ENCODE data around the gene PCTP.

Gene PCTP

GRCh38 chr17:55727275-55727674, 23.6 kb upstream of the PCTP start:
- peak; percentile 31 for FAIRE-seq
- no peak for DNase-seq (ENCODE audit: insufficient read length, low spot score)

DNA sequence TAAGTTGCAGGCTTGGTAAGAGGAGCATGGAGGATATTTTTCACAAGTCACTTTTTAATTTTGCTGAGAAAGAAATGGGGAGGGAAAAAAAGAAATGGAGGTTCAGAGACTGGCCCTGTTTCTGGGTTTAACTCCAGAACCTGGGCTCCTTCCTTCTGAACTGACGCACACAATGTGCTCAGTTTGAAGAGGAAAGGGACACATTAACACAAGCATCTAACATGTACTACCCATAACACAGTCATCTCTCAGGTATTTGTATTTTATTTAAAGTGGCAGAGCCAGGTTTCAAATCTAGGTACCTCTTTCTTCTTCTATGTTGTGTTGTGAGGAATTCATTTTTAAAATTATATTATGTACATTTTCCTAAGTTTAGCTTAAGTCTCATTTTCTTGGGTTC, 22.9 kb upstream of the PCTP start:
- DNase-seq (ENCODE audit: insufficient read length, low spot score) (no peak), FAIRE-seq (no peak)

DNA sequence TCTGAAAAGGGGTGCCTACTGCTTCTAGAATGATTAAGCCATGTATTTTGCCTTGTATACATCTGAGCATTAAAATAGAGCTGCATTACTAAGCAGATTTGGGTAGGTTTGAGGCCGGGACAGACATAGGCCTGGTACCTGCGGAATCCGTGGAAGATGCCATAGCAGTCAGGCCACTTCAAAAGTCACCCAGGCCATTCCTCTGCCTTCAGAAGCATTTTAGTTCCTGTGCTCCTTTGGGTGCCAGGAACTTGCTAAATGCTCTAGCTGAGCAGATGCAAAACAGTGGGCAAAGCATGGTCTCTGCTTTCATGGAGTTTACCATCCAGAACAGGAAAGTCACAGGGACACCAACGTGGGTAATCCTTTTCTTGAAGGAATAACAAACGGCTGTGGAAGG, 22.5 kb upstream of the PCTP start:
- FAIRE-seq (no peak), DNase-seq (ENCODE audit: insufficient read length, low spot score) (no peak)

- FAIRE-seq = no peak
These were observed 22.0 kb upstream of the PCTP start for GRCh38 chr17:55728833-55729232.

DNA sequence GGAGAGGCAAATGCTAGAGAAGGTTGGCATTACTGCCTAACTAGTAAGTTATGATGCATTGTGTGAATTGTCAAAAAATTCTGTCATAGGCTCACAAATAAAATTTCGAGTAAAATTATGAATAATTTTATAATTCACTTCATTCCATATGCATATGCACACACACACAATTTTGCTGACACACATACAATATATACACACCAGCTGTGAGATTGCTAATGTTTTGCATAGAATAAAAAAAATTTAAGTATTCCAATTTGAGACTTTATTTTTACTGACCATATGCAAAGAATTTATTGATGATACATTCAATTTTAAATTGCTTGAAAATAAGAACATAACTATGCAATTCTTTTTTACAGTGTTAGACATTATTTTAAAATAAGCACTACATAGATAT, 21.4 kb upstream of the PCTP start:
- DNase-seq (ENCODE audit: insufficient read length, low spot score) (no peak), FAIRE-seq (no peak)

More at GRCh38 chr17:55728833-55729232, 22.0 kb upstream of the PCTP start:
- DNase-seq (ENCODE audit: insufficient read length, low spot score) = no peak

GRCh38 chr17:55730380-55730779, 20.5 kb upstream of the PCTP start:
- DNase-seq (ENCODE audit: insufficient read length, low spot score) (no peak), FAIRE-seq (no peak)

DNA sequence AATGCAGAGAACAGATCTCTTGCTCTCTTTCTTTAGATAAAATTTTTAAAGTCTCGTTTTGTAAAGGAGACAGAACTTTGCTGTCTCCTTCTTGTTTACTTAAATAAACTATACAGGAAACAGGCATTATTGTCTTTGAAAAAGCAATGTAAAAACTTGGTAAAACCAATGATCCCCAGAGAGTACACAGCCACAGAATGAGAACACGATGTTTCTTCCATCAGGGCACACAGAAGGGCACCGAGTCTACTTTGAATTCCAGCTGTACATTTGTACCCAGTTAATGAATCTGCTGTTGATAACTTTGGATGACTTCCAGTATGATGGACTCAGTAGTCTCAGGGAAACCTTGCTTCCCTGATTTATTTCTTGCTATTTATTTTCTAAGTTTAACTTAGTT, 20.0 kb upstream of the PCTP start:
- no peak for DNase-seq (ENCODE audit: insufficient read length, low spot score)
- no peak for FAIRE-seq

DNA sequence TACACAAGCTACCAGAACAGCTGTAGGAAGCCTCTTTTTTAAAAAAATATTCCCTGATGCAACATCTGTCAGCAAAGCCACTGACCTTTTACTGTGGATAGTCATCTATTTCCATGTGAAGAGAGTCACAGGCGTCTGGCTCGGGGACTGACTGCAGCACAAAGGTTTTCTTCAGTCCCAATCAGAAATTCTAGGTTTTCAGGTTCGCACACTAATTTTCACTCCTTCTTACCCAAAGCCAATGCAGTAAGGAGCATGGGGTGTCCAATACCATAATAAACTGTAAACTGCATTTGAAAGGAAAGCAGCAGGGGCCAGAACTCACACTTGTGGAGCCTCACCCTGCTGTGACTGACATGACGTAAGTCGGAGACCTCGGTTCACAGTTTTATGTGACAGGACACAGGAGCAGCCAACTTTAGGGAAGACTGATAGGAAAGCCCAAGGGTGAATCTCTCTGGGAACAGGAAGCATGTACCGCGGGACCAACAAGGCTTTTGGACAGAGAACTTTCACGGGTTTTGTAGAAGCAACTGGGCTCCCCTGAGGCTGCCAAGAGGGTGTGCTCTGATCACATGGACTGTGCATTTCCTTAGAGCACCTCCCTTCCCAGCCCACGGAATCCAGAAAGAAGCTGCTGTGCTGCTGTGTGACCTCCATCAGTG, 19.1 kb upstream of the PCTP start:
- FAIRE-seq (no peak), DNase-seq (ENCODE audit: insufficient read length, low spot score) (no peak)

DNA sequence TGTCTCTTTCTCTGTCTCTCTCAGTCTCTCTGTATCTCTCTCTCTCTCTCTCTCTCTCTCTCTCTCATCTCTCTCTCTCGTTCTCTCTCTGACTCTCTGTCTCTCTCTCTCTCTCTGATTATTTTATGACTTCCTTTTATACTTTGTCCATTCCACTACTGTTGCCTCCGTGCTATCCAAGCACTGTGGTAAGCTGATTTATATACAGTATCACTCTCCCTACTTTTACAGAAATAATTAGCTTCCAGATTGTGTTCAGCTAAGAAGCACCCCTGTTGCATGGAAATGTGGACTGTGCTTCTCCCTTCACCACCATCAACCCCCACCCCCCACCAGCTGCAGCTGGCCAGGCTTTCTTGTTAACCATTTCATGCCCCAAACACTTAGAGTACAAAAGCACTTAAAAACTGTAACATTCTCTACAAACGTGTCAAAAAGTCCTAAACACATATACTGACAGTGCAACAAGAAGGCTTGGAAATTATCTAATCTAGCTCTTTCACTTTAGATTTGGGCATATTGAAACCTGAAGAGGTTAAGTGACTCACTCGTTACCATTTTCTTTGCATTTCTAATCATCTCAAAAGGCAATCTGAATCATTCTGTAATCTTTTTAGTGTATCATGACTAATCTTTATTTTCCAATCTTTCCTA, 16.6 kb upstream of the PCTP start:
- DNase-seq (ENCODE audit: insufficient read length, low spot score) (no peak), FAIRE-seq (no peak)

DNA sequence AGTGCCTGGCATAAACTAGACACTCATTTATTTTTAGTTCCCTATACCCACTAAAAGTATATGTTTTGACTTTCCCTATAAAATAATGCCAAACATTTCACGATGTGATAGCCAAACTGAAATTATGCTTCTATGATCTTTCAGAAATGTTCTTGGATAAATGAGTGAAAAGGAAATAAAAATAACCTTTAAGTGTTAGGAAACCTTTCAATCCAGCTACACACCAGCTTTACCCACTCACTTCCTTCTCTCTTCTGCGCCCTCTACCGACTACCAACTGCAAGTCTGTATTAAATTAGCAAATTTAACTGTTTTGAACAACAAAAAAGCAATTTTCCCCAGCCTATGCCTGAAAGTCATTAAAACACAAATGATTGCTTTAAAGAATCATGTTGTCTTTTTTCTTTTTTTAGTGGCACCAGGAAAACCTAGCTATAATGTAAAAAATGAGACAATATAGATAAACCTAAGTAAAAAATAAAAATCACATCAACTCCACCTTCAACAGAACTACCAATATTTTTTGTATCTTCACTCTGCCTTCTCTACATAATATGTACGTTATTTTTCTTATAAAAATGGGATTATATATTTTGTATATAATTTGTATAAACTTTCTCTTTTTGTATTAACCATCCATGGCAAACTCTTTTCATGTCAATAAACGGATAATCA, 15.0 kb upstream of the PCTP start:
- peak; percentile 9 for FAIRE-seq

DNA sequence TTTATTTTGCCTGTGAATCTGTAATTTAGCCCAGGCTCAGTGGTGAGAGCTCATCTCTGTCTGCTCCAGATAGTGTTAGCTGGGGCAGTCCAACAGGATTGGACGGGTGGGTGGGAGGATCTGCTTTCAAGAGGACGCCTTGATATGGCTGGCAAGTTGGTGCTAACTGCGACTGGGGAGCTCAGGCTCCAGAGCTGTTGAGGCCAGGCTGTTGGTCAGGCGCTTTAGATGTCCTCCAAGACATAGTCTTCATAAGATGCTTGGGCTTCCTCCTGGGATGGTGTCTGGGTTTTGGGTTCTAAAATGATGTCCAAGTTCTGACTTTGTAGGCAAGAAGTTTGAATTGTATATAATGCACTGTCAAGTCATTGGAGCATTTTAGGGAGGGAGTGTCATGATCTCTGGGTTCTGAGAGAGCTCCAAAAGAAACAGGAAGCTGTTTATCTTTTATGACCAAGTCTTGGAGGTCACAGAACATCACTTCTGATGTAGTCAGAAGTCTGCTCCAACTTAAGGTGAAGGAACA, 12.8 kb upstream of the PCTP start:
- DNase-seq (ENCODE audit: insufficient read length, low spot score) = no peak
- no peak for FAIRE-seq

More for the DNA sequence above, 15.0 kb upstream of the PCTP start:
- peak; percentile 23 for DNase-seq (ENCODE audit: insufficient read length, low spot score)

DNA sequence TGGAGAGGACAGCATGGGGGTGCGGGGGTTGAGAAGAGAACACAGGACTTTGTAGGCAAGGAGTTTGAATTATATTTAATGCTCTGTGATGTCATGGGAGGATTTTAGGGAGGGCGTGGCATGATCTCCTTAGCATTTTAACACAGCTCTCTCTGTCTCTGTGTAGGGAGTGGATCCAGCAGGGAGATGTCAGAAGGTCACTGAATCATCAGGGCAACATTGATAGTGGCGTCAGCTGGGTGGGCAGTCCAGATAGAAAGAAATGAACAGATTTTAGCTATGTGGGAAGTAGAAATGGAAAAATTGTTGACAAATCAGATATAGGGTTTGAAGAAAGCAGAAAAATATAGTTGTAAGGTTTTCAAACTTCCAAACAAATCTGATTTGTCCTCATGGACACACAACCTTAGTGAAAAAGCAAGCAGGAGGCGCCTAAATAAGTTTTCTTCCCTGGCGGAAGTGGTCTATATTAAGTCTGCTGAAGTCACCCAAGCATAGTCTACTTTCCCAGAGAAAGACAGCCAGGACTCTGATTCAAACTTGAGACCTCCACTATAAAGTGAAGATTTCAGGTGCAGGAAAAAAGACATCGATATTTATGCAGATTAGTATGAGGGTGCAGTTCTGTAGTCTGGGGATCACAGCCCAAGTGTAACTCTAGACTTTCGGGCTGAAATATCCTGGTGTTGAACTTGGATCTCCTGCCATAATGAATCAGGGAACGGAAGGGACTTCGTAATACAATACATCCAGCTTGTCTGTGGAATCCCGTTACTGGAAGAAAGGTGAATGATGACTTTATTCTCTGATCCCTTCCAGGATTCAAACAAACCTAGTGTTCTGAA, 10.1 kb upstream of the PCTP start:
- peak; percentile 48 for FAIRE-seq
- no peak for DNase-seq (ENCODE audit: insufficient read length, low spot score)

GRCh38 chr17:55741356-55741700, 9.5 kb upstream of the PCTP start:
- DNase-seq (ENCODE audit: insufficient read length, low spot score) (no peak), FAIRE-seq (peak; percentile 72)

DNA sequence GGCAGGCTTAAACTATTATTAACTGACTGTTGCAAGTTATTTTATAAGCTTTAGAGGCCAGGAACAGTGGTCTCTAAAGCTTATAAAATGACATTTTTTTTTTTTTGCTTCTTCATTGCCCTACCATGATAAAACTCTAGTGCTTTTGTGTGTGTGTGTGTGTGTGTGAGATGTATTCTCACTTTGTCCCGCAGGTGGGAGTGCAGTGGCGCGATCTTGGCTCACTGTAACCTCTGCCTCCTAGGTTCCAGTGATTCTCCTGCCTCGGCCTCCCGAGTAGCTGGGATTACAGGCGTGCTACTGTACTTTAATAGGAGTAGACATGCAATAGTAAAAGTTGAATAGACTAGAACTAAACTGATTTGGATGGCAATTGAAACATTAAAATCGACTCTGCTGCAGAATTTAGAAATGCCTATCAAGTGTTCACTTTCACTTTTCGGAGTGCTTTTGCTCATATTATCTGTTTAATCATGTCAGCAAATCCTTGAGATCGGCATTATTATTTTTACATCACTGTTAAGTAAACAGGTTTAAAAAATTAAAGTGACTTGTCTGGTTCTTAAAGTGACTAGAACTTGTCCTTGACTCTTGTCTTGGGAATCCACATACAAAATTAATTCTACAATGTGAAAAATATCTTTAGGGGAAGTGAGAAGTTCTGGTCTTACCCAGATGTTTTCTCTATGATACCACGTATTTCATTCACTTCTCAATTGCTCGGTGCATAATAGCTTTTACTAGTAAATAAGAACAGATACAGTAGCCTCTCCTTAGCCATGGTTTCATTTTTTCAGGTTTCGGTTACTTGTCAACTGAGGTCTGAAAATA, 8.4 kb upstream of the PCTP start:
- DNase-seq (ENCODE audit: insufficient read length, low spot score) (no peak), FAIRE-seq (no peak)

GRCh38 chr17:55743103-55743679, 7.7 kb upstream of the PCTP start:
- no peak for FAIRE-seq
- no peak for DNase-seq (ENCODE audit: insufficient read length, low spot score)

- DNase-seq (ENCODE audit: insufficient read length, low spot score) = no peak
- no peak for FAIRE-seq
These were observed 5.6 kb upstream of the PCTP start for GRCh38 chr17:55745258-55745657.

GRCh38 chr17:55746466-55746865, 4.4 kb upstream of the PCTP start:
- FAIRE-seq = no peak

DNA sequence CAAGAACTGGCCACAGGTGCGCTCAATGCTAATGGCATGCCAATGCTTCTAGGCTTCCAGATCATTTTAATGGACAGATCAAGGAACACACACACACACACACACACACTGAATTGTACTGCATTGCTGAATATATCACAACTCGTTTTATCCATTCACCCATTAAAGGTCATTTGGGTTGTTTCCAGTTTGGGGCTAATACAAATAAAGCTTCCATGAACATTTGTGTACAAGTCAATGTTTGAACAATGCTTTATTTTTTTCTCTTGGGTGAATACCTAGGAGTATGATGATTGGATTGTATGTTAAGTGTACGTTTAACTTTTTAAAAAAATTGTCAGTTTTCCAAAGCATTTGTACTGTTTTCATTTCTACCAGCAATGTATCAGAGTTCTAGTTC, 3.6 kb upstream of the PCTP start:
- no peak for FAIRE-seq
- DNase-seq (ENCODE audit: insufficient read length, low spot score) = no peak

More at GRCh38 chr17:55746466-55746865, 4.4 kb upstream of the PCTP start:
- DNase-seq (ENCODE audit: insufficient read length, low spot score) = no peak

GRCh38 chr17:55748841-55749240, 2.0 kb upstream of the PCTP start:
- FAIRE-seq (peak; percentile 68), DNase-seq (ENCODE audit: insufficient read length, low spot score) (no peak)

DNA sequence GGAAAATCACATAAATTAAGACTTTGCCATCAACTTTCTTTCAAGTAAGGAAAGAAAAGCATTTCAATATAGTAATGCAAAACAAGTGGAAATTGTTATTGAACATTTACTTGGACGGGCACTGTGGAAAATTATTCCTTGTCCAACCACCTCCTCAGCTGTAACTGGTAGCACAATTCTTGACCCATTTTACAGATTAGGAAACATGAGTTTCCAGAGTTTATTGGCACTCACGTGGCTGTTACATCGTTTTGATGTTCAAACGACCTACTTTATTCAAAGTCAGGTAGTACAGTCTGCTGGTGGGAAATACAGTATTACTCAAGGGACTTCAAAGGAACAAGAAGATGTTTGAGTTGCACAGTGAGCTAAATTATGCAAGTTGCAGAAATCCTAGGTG, 866 bp upstream of the PCTP start:
- FAIRE-seq (no peak), DNase-seq (ENCODE audit: insufficient read length, low spot score) (no peak)

Data from HTR-8/SVneo (cell line).